DMS 273 (cell line): ENCODE data around the gene TULP1.

Experiments
- DNase-seq: peaks from one replicate; lab custom pipeline; 2025; ENCODE audit not compliant: unreplicated experiment; lab: John Stamatoyannopoulos, UW

TULP1 gene

GRCh38 chr6:35485402-35485877 is 27.3 kb downstream of the TULP1 start:
- DNase-seq, result no peak

GRCh38 chr6:35484921-35485392 is 27.7 kb downstream of the TULP1 start:
- DNase-seq, result no peak

GRCh38 chr6:35483893-35484645 is 28.6 kb downstream of the TULP1 start:
- peak; percentile 55 for DNase-seq

- no peak for DNase-seq
Observed at GRCh38 chr6:35483490-35483889, 29.2 kb downstream of the TULP1 start.

GRCh38 chr6:35483062-35483461 is 29.6 kb downstream of the TULP1 start:
- no peak for DNase-seq

GRCh38 chr6:35481226-35481625 is 31.5 kb downstream of the TULP1 start:
- no peak for DNase-seq

- DNase-seq, result no peak
Observed at GRCh38 chr6:35480176-35480575, 32.5 kb downstream of the TULP1 start.

GRCh38 chr6:35478259-35478658 is 34.4 kb downstream of the TULP1 start:
- no peak for DNase-seq

- DNase-seq, result peak; percentile 32
Observed at GRCh38 chr6:35477551-35478179, 35.0 kb downstream of the TULP1 start.

- DNase-seq, result no peak
Observed at GRCh38 chr6:35477028-35477427, 35.7 kb downstream of the TULP1 start.

GRCh38 chr6:35476004-35476403 is 36.7 kb downstream of the TULP1 start:
- DNase-seq, result peak; percentile 71

- peak; percentile 71 for DNase-seq
Observed at GRCh38 chr6:35475573-35475972, 37.1 kb downstream of the TULP1 start.

GRCh38 chr6:35474942-35475570 is 37.6 kb downstream of the TULP1 start:
- DNase-seq, result peak; percentile 71

GRCh38 chr6:35474131-35474941 is 38.4 kb downstream of the TULP1 start:
- peak; percentile 83 for DNase-seq

- DNase-seq, result peak; percentile 83
Observed at GRCh38 chr6:35473850-35474130, 38.9 kb downstream of the TULP1 start.

- DNase-seq, result peak; percentile 62
Observed at GRCh38 chr6:35473075-35473849, 39.4 kb downstream of the TULP1 start.

GRCh38 chr6:35471836-35472345 is 40.8 kb downstream of the TULP1 start:
- DNase-seq, result peak; percentile 61

- DNase-seq, result peak; percentile 57
Observed at GRCh38 chr6:35470663-35471120, 42.0 kb downstream of the TULP1 start.

- DNase-seq, result peak; percentile 78
Observed at GRCh38 chr6:35469751-35470662, 42.7 kb downstream of the TULP1 start.
